DMS153 treated with DMSO at 0.1 percent for 48 hours (cell line): ENCODE data around the gene OTUD3.
A peak's percentile ranks its signal among the peaks of the same experiment; 100 is the strongest.
"Not testable (repeated sequence)": the region's sequence is repeated elsewhere in the genome, so short reads cannot be mapped to it uniquely, and the experiment has no call there.

Source experiments
- DNase-seq: peaks from one replicate; lab custom pipeline; 2025; ENCODE audit not compliant: unreplicated experiment; lab: John Stamatoyannopoulos, UW

Gene OTUD3

DNA sequence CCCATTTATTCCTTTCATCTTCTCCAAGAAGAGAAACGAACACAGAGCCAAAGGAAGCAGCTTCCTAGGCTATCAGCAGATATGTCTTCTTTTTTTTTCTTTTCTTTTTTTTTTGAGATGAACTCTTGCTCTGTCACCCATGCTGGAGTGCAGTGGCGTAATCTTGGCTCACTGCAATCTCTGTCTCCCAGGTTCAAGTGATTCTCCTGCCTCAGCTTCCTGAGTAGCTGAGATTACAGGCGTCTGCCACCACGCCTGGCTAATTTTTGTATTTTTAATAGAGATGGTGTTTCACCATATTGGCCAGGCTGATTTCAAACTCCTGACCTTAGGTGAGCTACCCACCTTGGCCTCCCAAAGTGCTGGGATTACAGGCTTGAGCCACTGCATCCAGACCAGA lies 13.6 kb upstream of the OTUD3 start:
- not testable (repeated sequence) for DNase-seq

DNA sequence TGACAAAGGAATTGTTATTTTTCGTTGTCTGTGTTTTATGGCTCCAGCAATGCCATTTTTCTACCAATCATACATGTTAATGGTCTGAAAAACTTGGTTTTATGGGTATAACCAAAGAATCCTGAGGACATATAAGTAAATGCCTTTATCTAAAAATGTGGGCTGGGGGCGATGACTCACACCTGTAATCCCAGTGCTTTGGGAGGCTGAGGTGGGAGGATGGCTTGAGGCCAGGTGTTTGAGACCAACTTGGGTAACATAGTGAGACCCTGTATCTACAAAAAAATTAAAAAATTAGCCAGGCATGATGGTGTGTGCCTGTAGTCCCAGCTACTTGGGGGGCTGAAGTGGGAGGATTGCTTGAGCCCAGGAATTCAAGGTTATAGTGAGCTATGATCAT lies 12.7 kb upstream of the OTUD3 start:
- DNase-seq = not testable (repeated sequence)

DNA sequence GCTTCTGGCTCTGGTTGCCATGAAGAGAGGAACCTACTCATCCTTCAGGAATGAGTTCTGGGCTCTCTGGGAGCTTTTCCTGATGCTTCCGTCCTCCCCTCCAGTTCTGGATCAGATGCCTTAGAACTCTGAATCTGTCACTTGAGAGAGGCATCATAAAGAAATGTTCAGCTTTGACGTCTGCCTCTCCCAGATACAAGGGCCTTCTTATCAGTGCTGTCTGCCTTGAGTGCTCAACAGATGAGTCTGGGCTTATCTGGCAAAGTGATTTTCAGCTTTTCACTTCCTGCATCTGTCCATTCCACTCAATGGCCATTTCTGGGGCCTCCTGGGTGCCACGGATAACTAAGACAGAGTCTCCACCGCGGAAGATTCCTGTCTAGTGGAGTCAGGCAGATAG lies 12.3 kb upstream of the OTUD3 start:
- DNase-seq = no peak

DNA sequence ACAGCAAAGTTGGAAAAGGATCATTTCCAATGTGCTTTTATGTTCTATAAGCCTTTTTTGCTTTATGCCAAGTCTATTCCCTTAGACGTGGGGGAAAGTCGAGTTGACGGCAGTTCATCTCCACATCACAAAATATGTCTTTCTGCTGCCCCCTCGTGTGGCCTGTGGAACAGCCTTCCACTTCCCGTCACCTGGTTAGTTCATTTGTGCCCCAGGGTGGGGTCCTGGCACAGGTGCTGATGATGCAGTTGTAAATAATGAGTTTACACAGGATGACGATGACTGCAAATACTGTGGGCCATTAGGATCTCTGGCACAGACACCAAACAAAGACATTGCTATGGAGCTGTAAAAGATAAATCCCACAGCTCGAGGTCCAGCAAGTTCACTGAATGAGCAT lies 10.0 kb upstream of the OTUD3 start:
- DNase-seq = peak; percentile 69

GRCh38 chr1:19877181-19877750 lies 4.9 kb upstream of the OTUD3 start:
- DNase-seq = no peak

GRCh38 chr1:19877821-19878636 lies 4.2 kb upstream of the OTUD3 start:
- no peak for DNase-seq

GRCh38 chr1:19878637-19878985 lies 3.6 kb upstream of the OTUD3 start:
- no peak for DNase-seq

GRCh38 chr1:19879227-19879626 lies 3.0 kb upstream of the OTUD3 start:
- no peak for DNase-seq

DNA sequence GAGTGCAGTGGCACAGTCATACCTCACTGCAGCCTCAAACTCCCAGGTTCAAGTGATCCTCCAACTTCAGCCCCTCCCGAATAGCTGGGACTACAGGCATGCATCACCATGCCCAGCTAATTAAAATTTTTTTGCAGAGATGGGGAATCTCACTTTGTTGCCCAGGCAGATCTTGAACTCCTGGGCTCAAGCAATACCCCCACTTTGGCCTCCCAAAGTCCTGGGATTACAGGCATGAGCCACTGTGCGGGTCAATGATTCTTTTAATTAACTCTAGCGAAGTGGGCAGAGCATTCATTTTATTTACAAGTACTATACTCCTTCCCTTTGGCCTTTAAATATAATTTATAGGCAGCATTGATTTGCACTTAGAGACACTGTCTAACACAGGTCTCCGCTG lies 2.5 kb upstream of the OTUD3 start:
- DNase-seq = no peak

DNA sequence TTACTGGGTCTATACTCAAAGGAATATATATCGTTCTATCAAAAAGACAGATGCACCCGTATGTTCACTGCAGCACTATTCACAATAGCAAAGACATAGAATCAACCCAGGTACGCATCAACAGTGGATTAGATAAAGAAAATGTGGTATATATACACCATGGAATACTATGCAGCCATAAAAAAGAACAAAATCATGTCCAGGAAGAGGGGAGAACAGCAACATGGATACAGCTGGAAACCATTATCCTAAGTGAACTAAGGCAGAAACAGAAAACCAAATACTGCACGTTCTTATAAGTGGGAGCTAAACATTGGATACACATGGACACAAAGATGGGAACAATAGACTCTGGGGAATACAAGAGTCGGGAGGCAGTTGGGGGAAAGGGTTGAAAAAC lies 1.4 kb upstream of the OTUD3 start:
- DNase-seq = not testable (repeated sequence)

GRCh38 chr1:19884312-19884711 lies 2.1 kb downstream of the OTUD3 start:
- DNase-seq = no peak

- DNase-seq = no peak
Observed at GRCh38 chr1:19885821-19886220, 3.6 kb downstream of the OTUD3 start.

GRCh38 chr1:19888112-19888511 lies 5.9 kb downstream of the OTUD3 start:
- no peak for DNase-seq

GRCh38 chr1:19889656-19890055 lies 7.5 kb downstream of the OTUD3 start:
- DNase-seq = no peak

- DNase-seq = no peak
Observed at GRCh38 chr1:19892129-19892528, 9.9 kb downstream of the OTUD3 start.

- no peak for DNase-seq
Observed at GRCh38 chr1:19892628-19893168, 10.5 kb downstream of the OTUD3 start.

- DNase-seq = no peak
Observed at GRCh38 chr1:19893687-19894086, 11.5 kb downstream of the OTUD3 start.

DNA sequence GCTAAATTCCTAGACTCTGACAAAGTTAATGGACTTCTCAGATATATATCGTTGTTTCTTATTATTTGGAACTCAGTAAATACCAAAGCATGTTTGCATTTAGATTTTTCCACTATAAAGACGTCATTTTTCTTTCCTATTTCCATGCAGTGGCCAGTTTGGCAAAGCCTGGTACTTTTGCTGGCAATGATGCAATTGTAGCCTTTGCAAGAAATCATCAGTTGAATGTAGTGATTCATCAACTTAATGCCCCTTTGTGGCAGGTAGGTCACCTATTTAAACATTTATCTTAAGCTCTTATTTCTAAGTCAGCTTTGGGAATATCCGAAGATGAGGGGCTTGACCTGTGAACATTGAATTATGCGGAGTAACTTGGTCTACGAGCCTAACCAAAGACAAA lies 12.0 kb downstream of the OTUD3 start:
- no peak for DNase-seq

GRCh38 chr1:19901653-19902052 lies 19.5 kb downstream of the OTUD3 start:
- no peak for DNase-seq

- no peak for DNase-seq
Observed at GRCh38 chr1:19903621-19904020, 21.4 kb downstream of the OTUD3 start.

DNA sequence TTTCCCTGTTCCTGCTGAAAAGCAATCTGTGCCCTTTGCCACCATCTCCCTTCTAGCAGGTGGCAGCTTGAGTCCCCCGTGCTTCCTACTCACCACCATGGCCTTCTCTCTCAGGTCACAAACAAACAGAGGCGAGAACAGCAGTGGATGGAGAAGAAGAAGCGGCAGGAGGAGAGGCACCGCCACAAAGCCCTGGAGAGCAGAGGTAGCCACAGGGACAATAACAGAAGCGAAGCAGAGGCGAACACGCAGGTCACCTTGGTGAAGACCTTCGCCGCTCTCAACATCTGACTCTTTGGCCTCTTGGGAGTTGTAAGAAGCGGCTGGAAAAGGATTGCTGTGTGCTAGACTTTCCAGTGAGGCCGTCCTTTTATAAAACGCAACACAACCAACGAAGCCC lies 25.3 kb downstream of the OTUD3 start:
- no peak for DNase-seq

- DNase-seq = no peak
Observed at GRCh38 chr1:19909392-19909791, 27.2 kb downstream of the OTUD3 start.

- no peak for DNase-seq
Observed at GRCh38 chr1:19909971-19910370, 27.8 kb downstream of the OTUD3 start.
